ENCODE results near the gene MAP3K20.
A peak's percentile ranks its signal among the peaks of the same experiment; 100 is the strongest.
"Not testable (repeated sequence)": the region's sequence is repeated elsewhere in the genome, so short reads cannot be mapped to it uniquely, and the experiment has no call there.

The MAP3K20 gene

GRCh38 chr2:173195100-173195499 lies 119.5 kb downstream of the MAP3K20 start:
- peaks cover 47% of the 10 kb centered on the region for H3K4me1 ChIP-seq (ENCODE audit: insufficient read depth, low read length)

GRCh38 chr2:173196080-173196479 lies 120.4 kb downstream of the MAP3K20 start:
- H3K4me3 ChIP-seq (ENCODE audit: low read depth in 1 of 2, low read length in 2 of 2): no peak overlapping the region
- H3K9ac ChIP-seq (ENCODE audit: low read length): no peak overlapping the region
- H3K36me3 ChIP-seq (ENCODE audit: insufficient read depth, low read length): peaks cover 16% of the 10 kb centered on the region
- H3K27me3 ChIP-seq (ENCODE audit: control insufficient read depth in 1 of 2, insufficient read depth in 2 of 2, low read length in 2 of 2): no peaks in the 10 kb centered on the region
- no peaks in the 10 kb centered on the region for H3K9me3 ChIP-seq (ENCODE audit: low read length)
- H3K4me1 ChIP-seq (ENCODE audit: insufficient read depth, low read length): peaks cover 44% of the 10 kb centered on the region
- no peak overlapping the region for H3K27ac ChIP-seq (ENCODE audit: low read depth, low read length)

More at GRCh38 chr2:173195100-173195499, 119.5 kb downstream of the MAP3K20 start:
- Histone ChIP-seq H3K36me3 (ENCODE audit: insufficient read depth, low read length) (peaks cover 19% of the 10 kb centered on the region), H3K9me3 (ENCODE audit: low read length) (no peaks in the 10 kb centered on the region), H3K9ac (ENCODE audit: low read length) (no peak overlapping the region), H3K4me3 (ENCODE audit: low read depth in 1 of 2, low read length in 2 of 2) (no peak overlapping the region), H3K27ac (ENCODE audit: low read depth, low read length) (no peak overlapping the region), H3K27me3 (ENCODE audit: control insufficient read depth in 1 of 2, insufficient read depth in 2 of 2, low read length in 2 of 2) (no peaks in the 10 kb centered on the region)

- no peaks in the 10 kb centered on the region for H3K9me3 ChIP-seq (ENCODE audit: low read length)
- H3K4me3 ChIP-seq (ENCODE audit: low read depth in 1 of 2, low read length in 2 of 2): no peak overlapping the region
- no peak overlapping the region for H3K9ac ChIP-seq (ENCODE audit: low read length)
- no peak overlapping the region for H3K27ac ChIP-seq (ENCODE audit: low read depth, low read length)
- peaks cover 39% of the 10 kb centered on the region for H3K4me1 ChIP-seq (ENCODE audit: insufficient read depth, low read length)
- H3K36me3 ChIP-seq (ENCODE audit: insufficient read depth, low read length): peaks cover 13% of the 10 kb centered on the region
- H3K27me3 ChIP-seq (ENCODE audit: control insufficient read depth in 1 of 2, insufficient read depth in 2 of 2, low read length in 2 of 2): no peaks in the 10 kb centered on the region
Observed at GRCh38 chr2:173196638-173197037, 121.0 kb downstream of the MAP3K20 start.

- H3K9me3 ChIP-seq (ENCODE audit: low read length): no peaks in the 10 kb centered on the region
Observed at GRCh38 chr2:173198327-173198726, 122.7 kb downstream of the MAP3K20 start.

GRCh38 chr2:173199294-173199693 lies 123.6 kb downstream of the MAP3K20 start:
- H3K4me1 ChIP-seq (ENCODE audit: insufficient read depth, low read length): peaks cover 30% of the 10 kb centered on the region
- no peaks in the 10 kb centered on the region for H3K9me3 ChIP-seq (ENCODE audit: low read length)
- H3K4me3 ChIP-seq (ENCODE audit: low read depth in 1 of 2, low read length in 2 of 2): no peak overlapping the region
- H3K9ac ChIP-seq (ENCODE audit: low read length): no peak overlapping the region
- H3K36me3 ChIP-seq (ENCODE audit: insufficient read depth, low read length): peaks cover 13% of the 10 kb centered on the region
- H3K27me3 ChIP-seq (ENCODE audit: control insufficient read depth in 1 of 2, insufficient read depth in 2 of 2, low read length in 2 of 2): no peaks in the 10 kb centered on the region
- H3K27ac ChIP-seq (ENCODE audit: low read depth, low read length): no peak overlapping the region

More at GRCh38 chr2:173198327-173198726, 122.7 kb downstream of the MAP3K20 start:
- Histone ChIP-seq H3K27me3 (ENCODE audit: control insufficient read depth in 1 of 2, insufficient read depth in 2 of 2, low read length in 2 of 2) (no peaks in the 10 kb centered on the region), H3K27ac (ENCODE audit: low read depth, low read length) (no peak overlapping the region), H3K36me3 (ENCODE audit: insufficient read depth, low read length) (peaks cover 13% of the 10 kb centered on the region), H3K4me3 (ENCODE audit: low read depth in 1 of 2, low read length in 2 of 2) (no peak overlapping the region), H3K9ac (ENCODE audit: low read length) (no peak overlapping the region), H3K4me1 (ENCODE audit: insufficient read depth, low read length) (peaks cover 37% of the 10 kb centered on the region)

- Histone ChIP-seq H3K9ac (ENCODE audit: low read length) (no peak overlapping the region), H3K4me1 (ENCODE audit: insufficient read depth, low read length) (peaks cover 40% of the 10 kb centered on the region), H3K36me3 (ENCODE audit: insufficient read depth, low read length) (peaks cover 13% of the 10 kb centered on the region), H3K27me3 (ENCODE audit: control insufficient read depth in 1 of 2, insufficient read depth in 2 of 2, low read length in 2 of 2) (no peaks in the 10 kb centered on the region), H3K4me3 (ENCODE audit: low read depth in 1 of 2, low read length in 2 of 2) (no peak overlapping the region), H3K9me3 (ENCODE audit: low read length) (no peaks in the 10 kb centered on the region), H3K27ac (ENCODE audit: low read depth, low read length) (no peak overlapping the region)
Observed at GRCh38 chr2:173202570-173202969, 126.9 kb downstream of the MAP3K20 start.

- Histone ChIP-seq H3K36me3 (ENCODE audit: insufficient read depth, low read length) (no peaks in the 10 kb centered on the region), H3K27ac (ENCODE audit: low read depth, low read length) (no peak overlapping the region), H3K9ac (ENCODE audit: low read length) (no peak overlapping the region), H3K4me1 (ENCODE audit: insufficient read depth, low read length) (peaks cover 40% of the 10 kb centered on the region), H3K9me3 (ENCODE audit: low read length) (no peaks in the 10 kb centered on the region), H3K27me3 (ENCODE audit: control insufficient read depth in 1 of 2, insufficient read depth in 2 of 2, low read length in 2 of 2) (no peaks in the 10 kb centered on the region), H3K4me3 (ENCODE audit: low read depth in 1 of 2, low read length in 2 of 2) (no peak overlapping the region)
Observed at GRCh38 chr2:173204316-173204715, 128.7 kb downstream of the MAP3K20 start.

GRCh38 chr2:173205375-173205774 lies 129.7 kb downstream of the MAP3K20 start:
- Histone ChIP-seq H3K36me3 (ENCODE audit: insufficient read depth, low read length) (no peaks in the 10 kb centered on the region), H3K27ac (ENCODE audit: low read depth, low read length) (peak overlapping the region; percentile 87), H3K4me3 (ENCODE audit: low read depth in 1 of 2, low read length in 2 of 2) (no peak overlapping the region), H3K9me3 (ENCODE audit: low read length) (no peaks in the 10 kb centered on the region), H3K4me1 (ENCODE audit: insufficient read depth, low read length) (peaks cover 49% of the 10 kb centered on the region), H3K9ac (ENCODE audit: low read length) (no peak overlapping the region), H3K27me3 (ENCODE audit: control insufficient read depth in 1 of 2, insufficient read depth in 2 of 2, low read length in 2 of 2) (no peaks in the 10 kb centered on the region)

- Histone ChIP-seq H3K4me1 (ENCODE audit: insufficient read depth, low read length) (peaks cover 61% of the 10 kb centered on the region), H3K27ac (ENCODE audit: low read depth, low read length) (peak overlapping the region; percentile 76)
- not testable (repeated sequence) for H3K36me3 ChIP-seq (ENCODE audit: insufficient read depth, low read length); H3K9ac ChIP-seq (ENCODE audit: low read length); H3K4me3 ChIP-seq (ENCODE audit: low read depth in 1 of 2, low read length in 2 of 2); H3K9me3 ChIP-seq (ENCODE audit: low read length); H3K27me3 ChIP-seq (ENCODE audit: control insufficient read depth in 1 of 2, insufficient read depth in 2 of 2, low read length in 2 of 2)
Observed at GRCh38 chr2:173207124-173207523, 131.5 kb downstream of the MAP3K20 start.

GRCh38 chr2:173210270-173211196 lies 134.9 kb downstream of the MAP3K20 start:
- Histone ChIP-seq H3K27ac (ENCODE audit: low read depth, low read length) (peak overlapping the region; percentile 28), H3K9me3 (ENCODE audit: low read length) (no peaks in the 10 kb centered on the region), H3K4me1 (ENCODE audit: insufficient read depth, low read length) (peaks cover 70% of the 10 kb centered on the region), H3K9ac (ENCODE audit: low read length) (no peak overlapping the region), H3K36me3 (ENCODE audit: insufficient read depth, low read length) (no peaks in the 10 kb centered on the region), H3K4me3 (ENCODE audit: low read depth in 1 of 2, low read length in 2 of 2) (no peak overlapping the region), H3K27me3 (ENCODE audit: control insufficient read depth in 1 of 2, insufficient read depth in 2 of 2, low read length in 2 of 2) (no peaks in the 10 kb centered on the region)

GRCh38 chr2:173213181-173213580 lies 137.5 kb downstream of the MAP3K20 start:
- Histone ChIP-seq H3K9ac (ENCODE audit: low read length) (no peak overlapping the region), H3K27ac (ENCODE audit: low read depth, low read length) (no peak overlapping the region), H3K9me3 (ENCODE audit: low read length) (no peaks in the 10 kb centered on the region)

GRCh38 chr2:173214213-173214612 lies 138.6 kb downstream of the MAP3K20 start:
- Histone ChIP-seq H3K27me3 (ENCODE audit: control insufficient read depth in 1 of 2, insufficient read depth in 2 of 2, low read length in 2 of 2) (no peaks in the 10 kb centered on the region), H3K4me3 (ENCODE audit: low read depth in 1 of 2, low read length in 2 of 2) (no peak overlapping the region), H3K4me1 (ENCODE audit: insufficient read depth, low read length) (peaks cover 69% of the 10 kb centered on the region), H3K9me3 (ENCODE audit: low read length) (no peaks in the 10 kb centered on the region), H3K9ac (ENCODE audit: low read length) (no peak overlapping the region), H3K36me3 (ENCODE audit: insufficient read depth, low read length) (no peaks in the 10 kb centered on the region), H3K27ac (ENCODE audit: low read depth, low read length) (no peak overlapping the region)

More at GRCh38 chr2:173213181-173213580, 137.5 kb downstream of the MAP3K20 start:
- H3K27me3 ChIP-seq (ENCODE audit: control insufficient read depth in 1 of 2, insufficient read depth in 2 of 2, low read length in 2 of 2): no peaks in the 10 kb centered on the region
- peaks cover 63% of the 10 kb centered on the region for H3K4me1 ChIP-seq (ENCODE audit: insufficient read depth, low read length)
- no peak overlapping the region for H3K4me3 ChIP-seq (ENCODE audit: low read depth in 1 of 2, low read length in 2 of 2)
- no peaks in the 10 kb centered on the region for H3K36me3 ChIP-seq (ENCODE audit: insufficient read depth, low read length)
